ENCODE results near the gene CCDC3.
"Not testable (repeated sequence)": the region's sequence is repeated elsewhere in the genome, so short reads cannot be mapped to it uniquely, and the experiment has no call there.

The CCDC3 gene

DNA sequence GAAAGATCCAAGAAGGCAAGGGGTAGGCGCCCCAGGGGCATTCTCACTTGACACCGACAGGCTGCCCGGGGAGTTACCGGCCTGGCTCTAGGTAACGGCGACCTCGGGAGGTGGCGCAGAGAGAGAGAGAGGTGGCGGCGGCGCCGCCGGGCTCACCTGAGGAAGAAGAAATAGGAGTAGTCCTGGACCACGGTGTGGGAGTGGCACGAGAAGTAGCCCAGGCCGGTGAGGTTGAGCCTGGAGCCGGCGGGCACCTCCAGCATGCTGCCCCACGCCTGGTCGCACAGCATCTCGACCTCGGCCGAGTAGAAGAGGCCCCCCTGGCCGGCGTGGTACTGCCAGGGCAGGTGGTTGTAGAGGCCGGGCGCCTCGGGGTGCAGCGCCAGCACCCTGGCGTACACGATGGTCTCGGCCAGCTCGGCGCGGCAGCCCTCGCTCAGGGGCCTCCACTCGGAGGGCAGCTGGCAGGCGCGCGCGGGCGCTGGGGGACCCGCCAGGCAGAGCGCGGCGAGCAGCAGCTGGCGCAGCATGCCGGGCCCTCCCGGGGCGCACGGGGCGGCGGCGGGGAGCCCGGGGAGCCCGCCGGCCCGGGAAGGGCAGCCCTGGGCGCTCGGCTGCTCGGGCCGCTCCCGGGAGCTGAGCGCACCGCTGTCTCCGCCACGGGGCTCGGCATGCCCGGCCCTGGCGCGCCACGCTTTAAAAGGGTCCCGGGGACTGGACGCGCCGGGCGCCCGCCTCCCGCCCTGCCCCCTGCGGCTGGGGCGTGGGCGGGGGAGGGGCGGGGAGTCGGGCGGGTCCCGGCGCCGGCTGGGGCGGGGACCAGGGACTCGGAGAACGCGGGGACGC is at the start of gene CCDC3:
CCDC3 (minus strand) TSS at position 673 of the 846 bp plus-strand sequence; CDS start at position 530, 143 bp downstream.
- DNase-seq: no peak

- DNase-seq: no peak
These were observed 49.7 kb upstream of the CCDC3 start for GRCh38 chr10:13051126-13051694.

DNA sequence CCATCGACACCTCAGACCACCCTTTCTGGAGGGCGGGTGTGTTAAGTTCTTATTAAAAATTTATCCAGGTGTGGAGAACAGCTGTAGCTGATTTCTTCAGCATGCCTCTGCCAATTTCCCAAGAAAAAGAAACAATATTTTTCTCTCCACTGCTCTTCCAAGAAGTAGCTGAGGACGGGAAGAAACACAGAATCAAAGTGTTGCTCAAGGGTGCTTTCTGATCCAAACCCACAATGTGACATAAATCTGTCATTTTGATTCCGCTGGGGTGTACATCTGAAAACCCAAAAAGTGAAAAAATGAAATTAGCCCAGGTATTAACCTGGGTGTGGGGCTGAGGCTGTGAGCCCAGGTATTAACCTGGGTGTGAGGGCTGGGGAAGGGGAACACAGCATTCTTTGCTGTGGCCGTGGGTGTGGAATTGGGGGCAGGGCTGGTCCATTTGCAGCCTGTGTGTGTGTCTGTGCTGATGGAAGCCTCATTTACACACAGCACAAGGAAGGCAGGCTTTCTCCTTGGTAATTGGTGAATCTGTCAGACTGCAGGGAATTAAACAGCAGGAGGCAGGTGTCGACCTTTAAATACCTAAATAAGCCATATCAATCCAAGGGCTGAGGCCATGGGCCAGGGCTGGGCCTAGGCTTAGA is 48.4 kb upstream of the CCDC3 start:
- no peak for DNase-seq

GRCh38 chr10:13048762-13049161 is 47.2 kb upstream of the CCDC3 start:
- DNase-seq: no peak

- no peak for DNase-seq
These were observed 46.2 kb upstream of the CCDC3 start for GRCh38 chr10:13047529-13048206.

- DNase-seq: no peak
These were observed 45.5 kb upstream of the CCDC3 start for GRCh38 chr10:13046851-13047528.

DNA sequence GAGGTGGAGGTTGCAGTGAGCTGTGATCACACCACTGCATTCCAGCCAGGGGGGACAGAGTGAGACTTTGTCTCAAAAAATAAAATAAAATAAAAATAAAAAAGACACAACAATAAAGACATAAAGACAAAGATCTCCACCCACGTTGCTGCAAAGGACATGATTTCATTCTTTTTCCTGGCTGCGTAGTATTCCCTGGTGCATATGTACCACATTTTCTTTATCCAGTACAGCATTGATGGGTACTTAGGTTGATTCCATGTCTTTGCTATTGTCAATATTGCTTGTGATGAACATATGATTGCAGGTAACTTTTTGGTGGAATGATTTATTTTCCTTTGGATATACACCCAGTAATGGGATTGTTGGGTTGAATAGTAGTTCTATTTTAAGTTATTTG is 42.0 kb upstream of the CCDC3 start:
- DNase-seq: no peak

- DNase-seq: no peak
These were observed 38.2 kb upstream of the CCDC3 start for GRCh38 chr10:13039761-13040160.

DNA sequence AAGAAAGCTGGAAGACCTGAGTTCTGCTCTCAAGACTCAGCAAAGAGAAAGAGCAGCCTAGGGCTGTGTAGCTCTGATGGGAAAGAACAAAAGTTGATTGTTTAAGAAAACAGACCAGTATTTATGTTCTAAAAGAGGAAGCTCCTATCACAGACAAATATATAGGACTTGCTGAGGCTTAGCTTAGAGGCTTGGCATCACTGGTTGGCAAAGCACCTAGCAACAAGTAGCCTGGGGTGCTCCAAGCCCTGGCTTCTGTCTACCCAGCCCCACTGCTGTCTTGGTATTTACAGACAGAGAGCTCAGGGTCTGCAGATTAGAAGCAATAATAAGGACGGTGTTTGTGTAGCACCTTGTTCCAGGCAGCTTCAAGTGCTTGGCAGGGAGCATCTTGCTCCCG is 36.9 kb upstream of the CCDC3 start:
- no peak for DNase-seq

GRCh38 chr10:13037832-13038231 is 36.3 kb upstream of the CCDC3 start:
- no peak for DNase-seq

DNA sequence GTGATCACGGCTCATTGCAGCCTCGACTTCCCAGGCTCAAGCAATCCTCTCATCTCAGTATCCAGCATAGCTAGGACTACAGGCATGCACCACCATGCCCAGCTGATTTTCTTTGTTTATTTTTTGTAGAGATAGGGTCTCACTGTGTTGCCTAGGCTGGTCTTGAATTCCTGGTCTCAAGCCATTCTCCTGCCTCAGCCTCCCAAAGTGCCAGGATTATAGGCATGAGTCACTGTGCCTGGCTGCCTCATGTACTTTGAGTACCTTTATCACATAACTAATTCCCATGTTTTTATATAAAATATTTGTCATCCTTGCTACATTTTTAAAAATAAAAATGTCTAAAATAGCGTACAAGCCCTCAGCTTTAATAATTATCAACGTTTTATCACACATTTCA is 35.3 kb upstream of the CCDC3 start:
- no peak for DNase-seq

DNA sequence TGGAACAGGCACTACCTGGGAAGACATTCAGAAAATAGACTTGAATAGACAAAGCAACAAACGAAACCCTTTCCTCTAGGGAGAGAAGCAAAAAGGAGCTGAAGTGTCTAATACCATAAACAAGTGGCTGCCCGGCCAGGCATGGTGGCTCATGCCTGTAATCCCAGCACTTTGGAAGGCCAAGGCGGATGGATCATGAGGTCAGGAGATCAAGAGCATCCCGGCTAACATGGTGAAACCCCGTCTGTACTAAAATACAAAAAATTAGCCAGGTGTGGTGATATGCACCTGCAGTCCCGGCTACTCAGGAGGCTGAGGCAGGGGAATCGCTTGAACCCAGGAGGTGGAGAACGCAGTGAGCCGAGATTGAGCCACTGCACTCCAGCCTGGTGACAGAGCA is 34.2 kb upstream of the CCDC3 start:
- not testable (repeated sequence) for DNase-seq

- DNase-seq: no peak
These were observed 25.4 kb upstream of the CCDC3 start for GRCh38 chr10:13026873-13027272.

- no peak for DNase-seq
These were observed 22.2 kb upstream of the CCDC3 start for GRCh38 chr10:13023754-13024153.

GRCh38 chr10:13019280-13019679 is 17.8 kb upstream of the CCDC3 start:
- no peak for DNase-seq

DNA sequence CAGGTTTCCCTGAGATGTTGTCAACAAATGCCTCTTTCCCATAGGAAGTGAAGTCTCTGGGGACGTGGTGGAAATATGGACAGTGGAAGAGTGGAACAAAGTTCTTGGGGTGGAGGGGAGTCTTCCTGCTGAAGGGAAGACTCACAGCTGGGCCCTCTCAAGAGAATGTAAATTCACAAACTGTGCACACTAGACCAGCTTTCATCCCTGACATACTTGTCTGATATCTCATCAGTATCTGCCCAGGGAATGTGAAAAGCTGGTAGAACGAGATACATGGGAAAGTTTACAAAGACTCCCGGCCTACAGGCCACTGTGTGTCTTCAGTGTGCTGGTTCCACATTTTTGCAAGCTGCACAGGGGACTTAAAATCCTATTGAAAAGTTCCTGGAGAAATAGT is 16.7 kb upstream of the CCDC3 start:
- DNase-seq: no peak

GRCh38 chr10:13016886-13017285 is 15.4 kb upstream of the CCDC3 start:
- DNase-seq: no peak

GRCh38 chr10:13016426-13016825 is 14.9 kb upstream of the CCDC3 start:
- DNase-seq: no peak

DNA sequence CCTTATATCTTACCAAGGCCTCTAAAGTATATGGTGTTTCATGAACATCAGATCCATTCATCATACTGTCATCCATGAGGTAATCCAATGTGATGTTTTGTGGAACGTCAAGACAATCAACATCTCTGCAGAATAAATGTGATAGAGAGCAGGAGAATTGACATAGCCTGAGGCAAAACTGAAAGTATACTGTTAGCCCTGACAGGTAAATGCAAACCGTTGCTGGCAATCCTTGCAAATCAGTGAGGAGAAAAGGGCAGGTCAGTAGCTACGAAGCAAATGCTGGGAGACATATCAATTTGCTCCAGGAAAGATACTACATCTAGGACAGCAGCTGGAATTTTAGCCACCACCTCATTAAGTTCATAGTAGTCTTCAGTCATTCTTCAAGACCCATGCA is 4.5 kb upstream of the CCDC3 start:
- no peak for DNase-seq

DNA sequence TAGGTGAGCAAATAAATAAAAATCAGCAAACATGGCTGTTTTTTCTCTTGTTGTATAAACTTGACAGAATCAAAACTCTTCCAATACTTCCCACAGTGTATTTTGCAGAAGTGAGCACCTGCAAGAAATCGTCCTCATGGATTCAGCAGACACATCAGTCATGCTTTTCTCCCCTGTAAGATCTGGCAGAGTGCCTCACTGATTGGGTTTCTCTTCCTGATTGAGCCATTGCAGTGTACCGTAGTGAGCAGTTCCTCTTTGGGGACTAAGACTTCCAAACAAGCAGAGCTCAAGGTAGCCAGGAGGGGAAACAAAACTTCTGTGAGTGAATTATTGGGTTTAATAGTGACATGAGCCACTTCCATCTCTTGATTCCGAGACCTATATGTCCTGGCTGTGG is 2.2 kb upstream of the CCDC3 start:
- no peak for DNase-seq

DNA sequence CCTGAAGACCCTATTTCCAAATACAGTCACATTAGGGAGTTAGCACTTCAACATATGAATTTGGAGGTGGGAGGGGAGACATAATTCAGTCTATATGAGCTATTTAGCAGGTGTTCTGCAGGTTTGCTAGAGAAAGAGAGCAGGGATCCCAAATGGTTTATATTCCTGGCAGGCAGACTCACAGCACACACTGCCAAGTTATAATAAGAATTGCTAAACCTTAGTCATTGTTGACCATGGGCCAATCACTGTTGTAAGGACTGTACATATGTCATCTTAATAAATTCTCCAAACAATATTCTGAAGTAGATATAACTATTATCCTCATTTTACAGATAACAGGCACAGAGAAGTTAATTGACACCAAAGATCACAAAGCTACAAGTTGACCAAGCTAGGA is 1.5 kb upstream of the CCDC3 start:
- no peak for DNase-seq

GRCh38 chr10:13001887-13002212 is 337 bp upstream of the CCDC3 start:
- DNase-seq: no peak

GRCh38 chr10:13000431-13000830 is 1.1 kb downstream of the CCDC3 start:
- DNase-seq: no peak
